Esophagus squamous epithelium (tissue), 5 donors: ENCODE results near the gene LITAF. TPM values are rescaled to one million over a fixed set of nuclear protein-coding genes. Genes with fewer than 3 reads are reported as not detected.

Experiments used
- DNase-seq: peaks from one replicate; lab custom pipeline; 2025; lab: John Stamatoyannopoulos, UW
- H3K27ac ChIP-seq, 4 donors: fragments of 200-600 bp; sonication (generic); one replicate each; pipeline ENCODE4 v1.5.1; 2016 to 2019; ENCODE audit warnings: mild to moderate bottlenecking in 1 of 4
- H3K27me3 ChIP-seq, 4 donors: fragments of 200-600 bp; sonication (generic); 1 replicate in 3 of 4; 2 replicates in 1 of 4; pipeline versions ENCODE4 v1.5.1 to v1.6.0; 2017 to 2021; ENCODE audit warnings: antibody characterized with exemption in 1 of 4
- H3K36me3 ChIP-seq, 3 donors: fragments of 200-600 bp; sonication (generic); one replicate each; pipeline ENCODE4 v1.5.1; 2016 to 2019
- H3K4me1 ChIP-seq, 3 donors: fragments of 200-600 bp; sonication (generic); one replicate each; pipeline ENCODE4 v1.5.1; 2017 to 2019
- H3K4me3 ChIP-seq, 4 donors: fragments of 200-600 bp; sonication (generic); 1 replicate in 3 of 4; 2 replicates in 1 of 4; pipeline ENCODE4 v1.5.1; 2016 to 2019; ENCODE audit warnings: mild to moderate bottlenecking in 2 of 4, moderate library complexity in 1 of 4
- H3K9me3 ChIP-seq, 3 donors: fragments of 200-600 bp; sonication (generic); one replicate each; pipeline ENCODE4 v1.5.1; 2016 to 2019
- POLR2A ChIP-seq, 4 donors: fragments of 450-650 bp; IDR thresholded peaks; one replicate each; pipeline ENCODE4 v1.6.1; 2017; ENCODE audit warnings: antibody characterized with exemption in 4 of 4, mild to moderate bottlenecking in 4 of 4, moderate library complexity in 3 of 4
- WGBS, 2 donors: methylation state at CpG; one replicate each; pipeline ENCODE4 v1.1.5; 2018; 5-methylcytosine and 5-hydroxymethylcytosine counted together
- intact Hi-C: fragments of 100-400 bp; cut with DNase I; formaldehyde crosslinking; loops from one replicate; pipeline ENCODE4 v1.15.0; 2022
- total RNA-seq, 4 donors: library from RNA; depleted of rRNA; stranded (reverse); fragments of >200 nt; gene quantifications; one replicate each; pipeline ENCODE4 v1.1.0, GENCODE V29; 2016
- TF ChIP-seq, protein P1 (sequence below), 6 experiments: fragments of 450-650 bp in 4 of 6; fragments of 200-600 bp in 2 of 6; sonication (generic) in 2 of 6; IDR thresholded peaks; one replicate each; pipeline ENCODE4 v1.5.1; 2016 to 2019; ENCODE audit warnings: antibody characterized with exemption in 6 of 6, mild to moderate bottlenecking in 4 of 6, moderate library complexity in 4 of 6
- donor health status: DM: yes; HTN: yes; CAD: no.

The LITAF gene
- total RNA-seq, 4 donors from 2014 or later = 13.7 to 44.4 (median 34.4) TPM

DNA sequence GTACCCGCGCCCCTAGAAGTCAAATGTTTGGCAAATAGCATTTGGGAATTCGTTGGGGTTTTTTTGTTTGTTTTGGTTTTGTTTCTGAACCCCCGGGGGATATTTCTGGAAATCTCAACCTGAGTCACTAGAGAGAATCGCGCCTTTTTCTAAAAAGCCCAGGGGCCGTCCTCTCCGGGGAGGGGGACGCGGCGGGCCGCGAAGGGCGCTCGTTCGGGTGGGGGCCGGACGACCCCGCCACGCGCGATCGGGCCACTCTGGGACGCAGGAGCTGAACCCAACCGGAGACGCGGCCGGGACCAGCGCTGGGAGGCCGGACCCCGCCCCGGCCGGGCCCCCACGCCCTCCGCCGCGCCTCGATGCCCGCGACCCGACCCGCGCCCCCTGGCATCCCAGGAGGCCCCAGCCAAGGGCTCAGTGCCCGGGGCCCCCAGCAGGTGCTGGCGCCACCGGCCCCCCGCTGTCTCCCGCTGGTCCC lies 302 bp downstream of the LITAF start:
- Histone ChIP-seq H3K4me3 (peak overlapping the region; percentile 69 to 97 (median 92)), H3K27me3 (no peaks in the 10 kb centered on the region), H3K4me1 (peaks cover 7 to 59% (median 35%) of the 10 kb centered on the region in 3 donors), H3K27ac (peak overlapping the region; percentile 92 to 98 (median 96)), H3K36me3 (no peaks in the 10 kb centered on the region), H3K9me3 (no peaks in the 10 kb centered on the region)
- TF ChIP-seq POLR2A (IDR thresholded peaks at IDR 0.05) = no peak
- TF ChIP-seq, protein P1, sequence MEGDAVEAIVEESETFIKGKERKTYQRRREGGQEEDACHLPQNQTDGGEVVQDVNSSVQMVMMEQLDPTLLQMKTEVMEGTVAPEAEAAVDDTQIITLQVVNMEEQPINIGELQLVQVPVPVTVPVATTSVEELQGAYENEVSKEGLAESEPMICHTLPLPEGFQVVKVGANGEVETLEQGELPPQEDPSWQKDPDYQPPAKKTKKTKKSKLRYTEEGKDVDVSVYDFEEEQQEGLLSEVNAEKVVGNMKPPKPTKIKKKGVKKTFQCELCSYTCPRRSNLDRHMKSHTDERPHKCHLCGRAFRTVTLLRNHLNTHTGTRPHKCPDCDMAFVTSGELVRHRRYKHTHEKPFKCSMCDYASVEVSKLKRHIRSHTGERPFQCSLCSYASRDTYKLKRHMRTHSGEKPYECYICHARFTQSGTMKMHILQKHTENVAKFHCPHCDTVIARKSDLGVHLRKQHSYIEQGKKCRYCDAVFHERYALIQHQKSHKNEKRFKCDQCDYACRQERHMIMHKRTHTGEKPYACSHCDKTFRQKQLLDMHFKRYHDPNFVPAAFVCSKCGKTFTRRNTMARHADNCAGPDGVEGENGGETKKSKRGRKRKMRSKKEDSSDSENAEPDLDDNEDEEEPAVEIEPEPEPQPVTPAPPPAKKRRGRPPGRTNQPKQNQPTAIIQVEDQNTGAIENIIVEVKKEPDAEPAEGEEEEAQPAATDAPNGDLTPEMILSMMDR (IDR thresholded peaks at IDR 0.05) = no peak
- intact Hi-C loops = no loop called here
- DNase-seq = no peak
- 0% methylated on average over 6 of the region's 48 CpGs; no CpG with 5 or more reads in 1 of the 2 donors for WGBS, 2 donors

DNA sequence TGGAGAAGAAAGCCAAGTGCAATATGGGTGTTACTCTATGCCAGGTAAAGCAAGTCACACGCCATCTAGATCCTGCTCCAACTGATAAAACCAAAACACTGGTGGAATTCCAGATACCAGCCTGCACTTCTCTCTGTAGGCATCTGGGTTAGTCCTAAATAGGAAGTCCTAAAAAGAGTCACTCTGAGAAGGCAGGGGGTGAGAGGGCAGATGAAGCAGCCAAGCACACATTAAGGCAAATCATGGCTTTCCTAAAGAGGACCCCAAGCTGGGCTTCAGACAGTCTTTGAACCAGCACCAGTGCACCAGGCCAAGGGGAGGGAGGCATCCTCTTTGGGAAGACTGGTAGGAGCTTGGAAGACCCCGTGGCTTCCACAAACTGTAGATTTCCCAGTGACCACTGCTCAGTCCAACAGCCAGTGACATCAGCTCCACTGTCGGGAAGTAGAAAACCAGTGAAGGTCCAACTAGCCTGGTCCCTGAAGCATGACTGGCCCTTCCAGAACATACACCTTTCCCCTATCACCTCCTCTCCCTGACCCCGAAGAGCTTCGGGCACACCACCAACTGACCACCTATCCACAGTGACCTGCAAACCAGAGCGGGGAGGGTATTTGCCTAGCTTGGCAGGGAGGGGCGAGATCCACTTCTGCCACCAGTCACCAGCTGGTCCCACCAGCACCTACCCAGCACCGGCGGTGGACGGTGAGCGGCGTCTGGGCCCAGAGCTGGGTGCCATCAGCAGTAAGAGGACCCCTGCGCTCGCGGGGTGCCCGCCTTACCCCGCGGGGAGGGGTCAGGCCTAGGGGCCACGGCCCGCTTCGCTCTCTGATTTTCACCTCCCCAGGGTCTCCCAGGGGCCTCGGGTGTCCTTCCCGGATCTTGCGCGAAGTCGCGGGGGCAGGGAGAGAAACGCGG lies 1.0 kb downstream of the LITAF start:
- no peak for DNase-seq
- Histone ChIP-seq H3K27ac (peak overlapping the region; percentile 92 to 98 (median 96)), H3K4me3 (peak overlapping the region; percentile 69 to 97 (median 92)), H3K4me1 (peaks cover 7 to 66% (median 35%) of the 10 kb centered on the region in 3 donors), H3K36me3 (no peaks in the 10 kb centered on the region), H3K9me3 (no peaks in the 10 kb centered on the region), H3K27me3 (no peaks in the 10 kb centered on the region)
- WGBS, 2 donors = 10 to 47% methylated on average over 5 to 15 of the region's 29 CpGs
- TF ChIP-seq, protein P1 (IDR thresholded peaks at IDR 0.05) = no peak
- peak in 2 of 4 donors; percentile 9 to 36 for TF ChIP-seq POLR2A (IDR thresholded peaks at IDR 0.05)
- intact Hi-C loops = no loop called here

DNA sequence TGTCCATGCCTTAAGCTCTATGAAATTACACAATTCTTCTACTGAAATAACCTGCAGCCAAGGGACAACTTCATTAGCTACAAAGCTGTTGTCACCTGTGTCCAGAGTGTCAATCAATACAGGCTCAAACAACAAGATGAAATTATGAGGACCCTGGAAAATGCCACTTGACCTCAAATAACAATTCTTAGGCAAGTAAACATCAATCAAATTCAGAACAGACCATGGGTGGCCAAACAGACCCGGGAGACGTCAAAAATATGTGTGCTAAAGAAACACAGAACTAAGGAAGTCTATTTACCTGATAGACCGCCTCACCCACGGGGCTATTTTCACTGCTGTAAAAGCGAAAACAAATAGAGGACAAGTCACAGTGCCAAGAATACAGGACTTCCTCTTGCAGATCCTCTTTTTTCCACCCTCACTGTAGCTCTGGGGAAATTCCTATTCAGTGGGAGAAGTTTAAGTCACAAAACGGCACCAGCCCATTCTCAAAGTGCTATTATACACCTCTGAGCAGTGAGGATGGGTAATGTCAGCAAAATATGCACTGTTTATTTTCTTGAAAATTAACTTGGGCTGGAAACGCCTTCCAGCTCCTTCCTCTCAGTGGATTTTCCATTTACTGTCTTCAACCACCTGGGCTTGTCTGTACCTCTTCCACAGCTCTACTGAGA lies 2.7 kb downstream of the LITAF start:
- DNase-seq = no peak
- 4 to 9% methylated on average over 7 of the region's 7 CpGs for WGBS, 2 donors
- peak in 1 of 4 donors; percentile 21 for TF ChIP-seq POLR2A (IDR thresholded peaks at IDR 0.05)
- TF ChIP-seq, protein P1 (IDR thresholded peaks at IDR 0.05) = no peak

DNA sequence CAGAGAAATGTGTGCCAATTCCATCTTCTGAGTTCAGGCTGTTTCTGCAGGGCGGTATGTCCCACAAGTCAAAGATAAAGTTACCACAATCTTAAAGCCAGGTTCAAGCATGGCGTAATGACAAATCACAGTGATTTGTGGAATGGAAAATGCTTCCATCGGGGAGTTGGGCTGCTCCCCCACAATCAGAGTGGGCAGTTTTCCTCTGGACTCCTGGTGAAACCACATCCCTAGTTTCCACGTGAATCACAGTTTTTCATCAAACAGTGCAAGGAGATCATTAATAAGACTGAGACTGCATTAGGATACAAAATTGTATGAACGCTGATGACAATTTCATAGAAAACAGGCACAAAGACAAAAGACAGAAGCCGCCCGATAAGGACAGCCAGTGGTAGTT lies 3.6 kb downstream of the LITAF start:
- Histone ChIP-seq H3K36me3 (no peaks in the 10 kb centered on the region), H3K27me3 (no peaks in the 10 kb centered on the region), H3K4me1 (peaks cover 7 to 88% (median 35%) of the 10 kb centered on the region in 3 donors), H3K9me3 (no peaks in the 10 kb centered on the region), H3K4me3 (peak overlapping the region in 1 of 4 donors; percentile 5), H3K27ac (peak overlapping the region; percentile 41 to 98 (median 95))
- DNase-seq = no peak
- 56 to 70% methylated on average over 7 of the region's 7 CpGs for WGBS, 2 donors
- no peak for TF ChIP-seq POLR2A (IDR thresholded peaks at IDR 0.05)
- TF ChIP-seq, protein P1 (IDR thresholded peaks at IDR 0.05) = no peak
- intact Hi-C loops = no loop called here

More for the DNA sequence above, 2.7 kb downstream of the LITAF start:
- Histone ChIP-seq H3K9me3 (no peaks in the 10 kb centered on the region), H3K27me3 (no peaks in the 10 kb centered on the region), H3K36me3 (no peaks in the 10 kb centered on the region), H3K27ac (peak overlapping the region; percentile 41 to 98 (median 95)), H3K4me1 (peaks cover 7 to 79% (median 35%) of the 10 kb centered on the region in 3 donors), H3K4me3 (peak overlapping the region in 2 of 4 donors; percentile 14 to 45)
- intact Hi-C loops = no loop called here
